ENCODE results near the gene TMEM222.

DNA sequence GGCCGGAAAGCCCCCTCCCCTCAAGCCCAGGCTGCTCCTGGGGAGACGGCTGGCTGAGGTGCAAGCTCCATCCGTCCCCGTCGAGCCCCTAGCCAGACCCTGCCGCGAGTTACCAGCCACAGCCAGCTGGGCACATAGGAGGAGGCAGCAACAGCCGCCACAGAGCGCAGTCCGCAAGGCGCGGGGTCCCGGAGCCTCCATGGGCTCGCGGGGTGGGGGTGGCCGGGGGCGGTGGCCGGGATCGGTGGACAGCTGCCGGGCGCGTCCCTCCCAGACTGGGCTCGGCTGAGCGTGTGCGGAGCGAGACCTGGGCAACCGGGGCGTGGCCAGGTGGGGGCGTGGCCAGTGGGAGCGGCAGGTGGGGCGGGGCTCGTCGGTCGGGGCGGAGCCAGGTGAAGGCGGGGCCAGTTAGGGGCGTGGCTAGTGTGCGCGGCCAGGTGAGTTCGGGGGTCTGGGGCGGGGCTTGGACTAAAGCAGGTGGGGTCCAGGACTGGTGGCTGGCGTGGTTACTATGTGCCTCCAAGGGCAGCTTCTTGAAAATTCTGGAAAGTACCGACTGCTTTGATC lies 61.2 kb downstream of the TMEM222 start, which contains the start of gene CD164L2:
- TF ChIP-seq, protein P1, sequence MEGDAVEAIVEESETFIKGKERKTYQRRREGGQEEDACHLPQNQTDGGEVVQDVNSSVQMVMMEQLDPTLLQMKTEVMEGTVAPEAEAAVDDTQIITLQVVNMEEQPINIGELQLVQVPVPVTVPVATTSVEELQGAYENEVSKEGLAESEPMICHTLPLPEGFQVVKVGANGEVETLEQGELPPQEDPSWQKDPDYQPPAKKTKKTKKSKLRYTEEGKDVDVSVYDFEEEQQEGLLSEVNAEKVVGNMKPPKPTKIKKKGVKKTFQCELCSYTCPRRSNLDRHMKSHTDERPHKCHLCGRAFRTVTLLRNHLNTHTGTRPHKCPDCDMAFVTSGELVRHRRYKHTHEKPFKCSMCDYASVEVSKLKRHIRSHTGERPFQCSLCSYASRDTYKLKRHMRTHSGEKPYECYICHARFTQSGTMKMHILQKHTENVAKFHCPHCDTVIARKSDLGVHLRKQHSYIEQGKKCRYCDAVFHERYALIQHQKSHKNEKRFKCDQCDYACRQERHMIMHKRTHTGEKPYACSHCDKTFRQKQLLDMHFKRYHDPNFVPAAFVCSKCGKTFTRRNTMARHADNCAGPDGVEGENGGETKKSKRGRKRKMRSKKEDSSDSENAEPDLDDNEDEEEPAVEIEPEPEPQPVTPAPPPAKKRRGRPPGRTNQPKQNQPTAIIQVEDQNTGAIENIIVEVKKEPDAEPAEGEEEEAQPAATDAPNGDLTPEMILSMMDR (conservative IDR thresholded peaks at IDR 0.05; ENCODE audit: low read depth, low read length): no peak
- TF ChIP-seq EZH2 (IDR thresholded peaks at IDR 0.05; ENCODE audit: borderline replicate concordance, low read depth, low read length, poor library complexity, severe bottlenecking): no peak

Data from A673 (cell line).